HCEC 1CT (cell line): ENCODE results near the gene FADS2.

Source experiments
- DNase-seq: peaks from one replicate; pipeline ENCODE4 v3.0.0-alpha.2; 2017

Gene FADS2

DNA sequence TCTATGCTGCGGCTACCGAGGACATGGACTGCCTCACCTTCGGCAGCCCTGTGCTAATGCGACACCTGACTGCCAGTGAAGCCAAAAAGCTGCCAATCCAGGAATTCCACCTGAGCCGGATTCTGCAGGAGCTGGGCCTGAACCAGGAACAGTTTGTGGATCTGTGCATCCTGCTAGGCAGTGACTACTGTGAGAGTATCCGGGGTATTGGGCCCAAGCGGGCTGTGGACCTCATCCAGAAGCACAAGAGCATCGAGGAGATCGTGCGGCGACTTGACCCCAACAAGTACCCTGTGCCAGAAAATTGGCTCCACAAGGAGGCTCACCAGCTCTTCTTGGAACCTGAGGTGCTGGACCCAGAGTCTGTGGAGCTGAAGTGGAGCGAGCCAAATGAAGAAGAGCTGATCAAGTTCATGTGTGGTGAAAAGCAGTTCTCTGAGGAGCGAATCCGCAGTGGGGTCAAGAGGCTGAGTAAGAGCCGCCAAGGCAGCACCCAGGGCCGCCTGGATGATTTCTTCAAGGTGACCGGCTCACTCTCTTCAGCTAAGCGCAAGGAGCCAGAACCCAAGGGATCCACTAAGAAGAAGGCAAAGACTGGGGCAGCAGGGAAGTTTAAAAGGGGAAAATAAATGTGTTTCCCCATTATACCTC, 32.1 kb upstream of the FADS2 start:
- no peak for DNase-seq

DNA sequence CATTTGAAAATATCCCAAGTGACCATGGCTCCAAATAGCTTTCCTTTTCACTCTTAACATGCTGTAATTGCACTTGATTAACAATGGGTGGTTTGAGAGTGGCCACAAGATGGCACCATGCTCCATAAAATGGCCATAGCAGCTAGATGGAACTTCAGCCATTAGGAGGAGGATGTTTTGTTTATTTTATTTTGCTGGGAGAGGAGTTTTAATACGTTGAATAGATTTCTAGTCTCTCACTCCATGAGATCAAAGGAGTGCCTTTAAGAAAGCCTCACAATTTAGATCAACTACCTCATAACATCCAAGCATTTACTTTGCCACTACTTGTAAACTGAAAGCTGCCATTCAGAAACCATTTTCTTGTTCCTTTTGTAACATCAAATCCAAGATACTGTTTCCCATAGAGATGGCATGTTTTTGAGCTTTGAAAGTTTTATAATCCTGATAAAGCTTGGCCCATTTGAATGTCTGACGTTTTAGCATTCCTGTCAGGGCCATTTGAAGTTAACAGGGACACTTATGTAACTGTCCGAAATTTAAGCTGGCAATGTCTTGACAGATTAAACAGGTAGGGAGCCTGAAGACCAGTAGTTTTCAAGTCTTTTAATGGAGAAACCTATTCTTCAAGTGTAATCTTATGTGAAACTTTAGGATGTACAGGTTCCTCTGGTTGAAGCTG, 30.7 kb upstream of the FADS2 start:
- DNase-seq: peak; percentile 76

DNA sequence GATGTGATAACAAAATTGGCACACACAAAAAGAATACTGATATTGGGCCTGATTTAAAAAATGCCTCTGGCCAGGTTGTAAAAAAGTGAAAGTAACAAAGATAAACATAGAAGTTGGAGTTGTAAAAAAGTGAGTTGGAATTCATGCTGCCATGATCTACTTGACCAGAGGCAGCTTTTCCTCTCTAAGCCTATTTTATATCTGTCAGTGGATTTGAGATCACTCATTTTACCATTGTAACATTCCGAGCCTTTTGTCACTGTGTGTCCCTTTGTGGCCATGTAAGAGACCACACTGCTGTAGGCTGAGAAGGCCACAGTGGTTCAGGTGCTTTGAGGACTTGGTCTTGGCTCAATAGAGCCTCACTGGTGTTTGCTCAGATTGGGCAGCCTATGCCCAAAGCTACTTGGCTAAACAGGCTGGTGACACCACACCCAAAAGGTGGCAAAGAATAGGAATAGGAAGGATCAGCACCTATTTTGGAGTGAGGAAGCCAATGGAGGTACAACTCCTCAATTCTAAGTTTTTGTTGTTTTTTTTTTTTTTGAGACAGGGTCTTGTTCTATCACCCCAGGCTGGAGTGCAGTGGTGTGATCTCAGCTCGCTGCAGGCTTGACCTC, 28.3 kb upstream of the FADS2 start:
- DNase-seq: no peak

DNA sequence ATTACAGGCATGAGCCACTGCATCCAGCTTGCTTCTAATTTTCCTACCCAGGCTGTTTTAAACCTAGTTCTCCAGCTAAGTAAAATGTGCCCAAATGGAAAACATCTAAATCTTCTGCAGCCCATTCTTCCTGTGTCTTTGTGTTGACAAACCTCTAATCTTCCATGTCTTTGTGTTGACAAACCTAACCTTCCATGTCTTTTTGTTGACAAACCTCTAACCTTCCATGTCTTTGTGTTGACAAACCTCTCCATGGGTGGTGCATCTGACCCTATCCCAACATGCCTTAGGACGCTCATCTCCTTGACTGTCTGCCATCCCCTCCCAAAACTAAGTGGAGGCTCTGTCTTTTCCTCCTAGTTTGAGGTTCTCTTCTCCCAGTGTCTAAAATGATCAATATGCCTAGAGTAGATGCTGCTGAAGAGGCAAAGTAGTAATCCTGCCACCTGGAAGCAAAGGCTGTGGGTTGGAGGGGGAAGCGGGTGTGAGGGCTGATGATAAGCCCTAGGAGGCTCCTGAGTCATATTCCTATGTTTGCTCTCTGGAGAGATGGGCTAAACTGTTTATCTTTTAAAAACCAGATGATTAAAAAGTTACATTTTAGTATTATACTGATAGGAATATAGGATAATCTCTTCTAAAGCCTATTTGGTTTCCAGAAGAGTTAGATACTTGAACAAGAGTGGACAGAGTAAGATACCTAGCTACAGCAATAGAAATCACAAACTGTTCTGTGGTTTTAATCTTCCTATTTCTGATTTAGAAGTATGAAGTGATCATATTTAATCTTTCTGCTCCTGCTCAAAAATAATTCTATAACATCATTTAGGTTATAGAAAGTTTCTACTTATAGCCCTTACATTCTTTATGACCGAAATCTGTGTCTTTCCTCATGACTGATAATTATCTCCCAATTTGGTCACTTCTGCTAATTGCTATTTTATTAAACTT, 27.5 kb upstream of the FADS2 start:
- peak; percentile 18 for DNase-seq

DNA sequence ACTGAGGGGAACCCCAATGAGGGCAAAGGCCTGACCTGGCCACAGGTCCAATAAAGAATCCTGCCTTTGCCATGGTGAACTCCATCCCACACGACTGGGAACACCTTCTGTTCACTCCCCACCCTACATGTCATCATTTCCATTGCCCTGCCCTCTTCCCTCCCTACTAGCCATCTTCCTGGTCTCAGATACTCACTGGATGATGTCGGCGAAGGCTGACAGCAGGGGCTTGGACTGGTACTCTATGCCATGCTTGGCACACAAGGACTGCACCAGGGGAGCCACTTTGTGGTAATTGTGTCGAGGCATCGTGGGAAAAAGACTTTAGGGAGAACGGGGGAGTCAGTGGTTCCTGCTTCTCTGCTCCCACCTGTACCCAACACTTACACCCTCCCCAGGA, 25.5 kb upstream of the FADS2 start:
- no peak for DNase-seq

DNA sequence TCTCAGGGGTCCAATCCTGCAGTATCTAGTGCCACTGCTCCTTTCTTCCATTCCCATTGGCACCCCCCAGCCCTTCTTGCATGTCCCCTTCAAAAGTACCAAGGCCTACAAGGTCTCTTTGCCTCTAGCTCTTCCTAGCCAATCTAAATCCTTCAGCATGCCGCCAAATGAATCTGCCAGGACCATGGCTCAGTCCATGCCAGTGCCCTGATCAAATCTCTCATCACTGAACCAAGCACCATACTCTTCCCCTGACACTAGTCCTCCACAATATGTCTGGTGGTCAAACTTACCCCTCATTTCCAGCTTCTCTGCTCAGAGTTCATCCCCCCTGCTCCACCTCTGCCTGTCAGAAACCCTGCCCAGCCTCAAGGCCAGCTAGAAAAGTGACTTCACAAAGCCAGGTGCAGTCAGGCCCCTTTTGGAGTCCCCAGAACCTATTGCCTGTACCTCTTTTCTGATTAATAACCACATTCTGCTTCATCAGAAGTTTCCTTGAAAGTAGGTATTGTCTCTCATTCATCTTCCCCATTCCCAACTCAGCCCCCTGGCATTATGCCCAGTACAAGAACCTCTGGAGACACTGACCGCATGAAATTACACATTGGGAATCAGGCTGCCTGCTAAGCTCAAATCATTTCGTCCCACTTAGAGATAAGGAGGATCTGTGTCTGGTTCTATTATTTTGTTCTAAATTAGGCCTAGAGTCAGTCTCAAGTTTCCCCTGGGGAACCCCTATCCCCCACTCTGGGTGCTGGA, 24.0 kb upstream of the FADS2 start:
- DNase-seq: no peak

DNA sequence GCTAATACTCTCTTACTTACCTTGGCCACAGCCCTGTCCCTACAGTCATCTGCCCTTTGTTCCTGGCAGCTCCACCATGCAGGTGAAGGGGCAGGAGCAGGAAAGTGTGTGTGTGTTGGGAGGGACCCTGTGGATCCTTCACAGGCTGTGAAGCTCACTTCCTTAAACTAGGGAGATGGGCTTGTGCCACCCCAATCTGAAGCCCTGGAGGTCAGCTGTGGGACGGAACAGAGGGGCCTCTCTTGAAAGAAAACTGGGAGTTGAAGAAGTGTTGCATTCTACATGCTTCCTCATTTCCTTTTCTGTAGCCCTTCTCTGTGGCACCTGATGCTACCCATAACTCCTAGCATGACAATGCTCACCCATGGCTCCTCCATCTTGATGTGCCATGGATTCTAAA, 23.0 kb upstream of the FADS2 start:
- no peak for DNase-seq

DNA sequence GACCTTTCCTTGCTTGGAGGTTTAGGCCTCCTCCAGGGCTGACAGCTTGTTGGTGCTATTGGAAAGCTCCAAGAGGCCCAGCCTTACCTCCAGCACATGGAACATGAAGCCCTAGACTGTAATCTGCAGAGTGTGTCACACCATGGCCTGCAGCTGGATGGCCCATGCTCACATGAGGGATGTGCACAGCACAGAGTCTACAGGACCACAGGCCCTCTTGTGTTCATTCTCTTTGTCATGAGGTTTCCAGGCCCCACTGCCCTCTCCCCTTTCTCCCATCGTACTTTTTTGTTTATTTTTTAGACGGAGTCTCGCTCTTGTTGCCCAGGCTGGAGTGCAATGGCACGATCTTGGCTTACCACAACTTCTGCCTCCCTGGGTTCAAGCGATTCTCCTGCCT, 21.3 kb upstream of the FADS2 start:
- no peak for DNase-seq

DNA sequence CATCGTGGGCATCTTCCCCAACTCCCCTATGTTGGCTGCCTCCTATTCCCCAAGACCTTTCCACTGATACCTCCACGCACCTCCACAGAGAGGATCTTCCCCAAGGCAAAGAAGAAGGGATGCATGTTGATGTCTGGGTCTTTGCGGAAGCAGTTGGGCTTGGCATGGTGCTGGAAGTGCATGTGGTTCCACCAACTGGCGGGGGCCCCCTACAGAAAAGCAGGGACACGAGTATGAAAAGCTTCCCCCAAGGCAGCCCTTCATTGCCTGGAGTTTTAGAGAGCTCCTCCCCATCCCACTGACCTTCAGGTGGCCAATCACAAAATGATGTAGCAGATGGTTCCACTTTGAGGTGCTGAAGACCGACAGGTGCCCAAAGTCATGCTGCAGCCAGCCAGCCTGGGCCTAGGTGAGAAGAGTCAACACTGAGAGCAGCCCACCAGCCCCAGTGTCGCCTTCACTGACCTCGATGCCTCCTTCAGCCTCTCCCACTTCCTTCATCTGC, 17.4 kb upstream of the FADS2 start:
- no peak for DNase-seq

DNA sequence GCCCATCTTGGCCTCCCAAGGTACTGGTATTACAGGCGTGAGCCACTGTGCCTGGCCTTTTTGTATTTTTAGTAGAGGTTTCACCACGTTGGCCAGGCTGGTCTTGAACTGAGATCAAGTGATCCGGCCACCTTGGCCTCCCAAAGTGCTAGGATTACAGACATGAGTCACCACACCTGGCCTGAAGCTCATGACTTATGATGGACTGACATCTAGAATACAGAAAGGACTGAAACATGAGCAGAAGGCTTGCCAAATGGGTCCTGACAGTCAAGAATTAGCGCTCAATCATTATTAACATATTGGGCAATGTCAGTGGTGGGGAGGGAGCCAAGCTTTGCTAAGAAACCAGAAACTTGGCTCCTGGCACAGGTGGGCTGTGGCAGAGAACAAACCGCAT, 16.3 kb upstream of the FADS2 start:
- DNase-seq: no peak

DNA sequence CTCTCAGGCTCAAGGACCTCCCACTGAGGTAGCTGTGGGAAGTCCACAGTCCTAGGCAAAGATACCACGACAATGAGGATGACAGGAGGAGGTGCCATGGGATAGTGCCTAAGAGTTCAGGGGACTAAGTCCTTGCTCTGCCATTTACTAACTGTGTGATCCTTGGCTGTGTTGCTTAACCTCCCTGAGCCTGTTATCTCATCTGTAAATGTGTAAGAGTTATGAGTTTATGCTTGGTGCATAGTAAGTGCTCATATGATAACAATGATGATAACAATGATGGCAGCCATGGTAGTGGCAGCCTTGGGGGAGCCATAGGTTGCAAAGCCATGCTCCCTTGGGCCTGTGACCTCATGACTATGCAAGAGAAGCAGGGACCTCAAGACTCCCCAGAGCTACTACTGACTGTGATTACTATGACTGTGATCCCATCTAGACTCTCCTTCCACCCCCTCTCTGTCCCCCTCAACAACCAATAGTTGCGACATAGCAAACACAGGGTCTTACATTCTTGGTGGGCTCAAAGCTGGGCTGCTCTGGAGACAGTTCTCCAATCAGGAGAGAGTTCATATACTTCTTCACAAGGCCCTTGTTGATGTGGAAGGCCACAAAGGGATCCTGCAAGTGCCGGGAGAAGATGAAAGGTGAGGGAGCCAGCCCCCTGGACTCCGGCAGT, 15.2 kb upstream of the FADS2 start:
- no peak for DNase-seq

DNA sequence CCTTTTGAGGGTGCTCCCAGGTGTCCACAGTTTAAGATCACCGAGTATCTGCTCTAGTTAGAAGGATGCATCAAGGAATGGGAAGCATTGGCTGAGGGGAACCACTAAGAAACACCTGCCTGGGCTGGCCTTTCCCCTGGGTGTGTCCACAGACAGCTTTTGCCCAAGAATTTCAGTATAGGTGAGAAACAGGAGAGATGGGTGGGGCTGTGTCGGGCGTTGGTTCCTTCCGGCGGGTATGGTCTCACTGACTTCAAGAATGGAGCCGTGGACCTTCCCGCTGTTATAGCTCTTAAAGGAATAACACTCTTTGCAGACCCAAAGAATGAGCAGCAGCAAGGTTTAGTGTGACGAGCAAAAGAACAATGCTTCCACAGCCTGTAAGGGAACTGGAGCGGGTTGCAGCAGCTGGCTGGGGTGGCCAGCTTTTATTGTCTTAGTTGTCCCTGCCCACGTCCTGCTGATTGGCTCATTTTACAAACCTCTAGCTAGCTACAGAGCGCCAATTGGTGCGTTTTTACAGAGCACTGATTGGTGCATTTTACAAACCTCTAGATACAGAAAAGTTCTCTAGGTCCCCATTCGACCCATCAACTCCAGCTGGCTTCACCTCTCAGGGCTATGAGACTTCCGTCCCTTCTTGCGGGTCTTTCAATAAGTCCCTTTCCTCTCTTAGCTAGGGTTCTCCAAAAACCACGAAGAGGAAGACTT, 13.7 kb upstream of the FADS2 start:
- no peak for DNase-seq

DNA sequence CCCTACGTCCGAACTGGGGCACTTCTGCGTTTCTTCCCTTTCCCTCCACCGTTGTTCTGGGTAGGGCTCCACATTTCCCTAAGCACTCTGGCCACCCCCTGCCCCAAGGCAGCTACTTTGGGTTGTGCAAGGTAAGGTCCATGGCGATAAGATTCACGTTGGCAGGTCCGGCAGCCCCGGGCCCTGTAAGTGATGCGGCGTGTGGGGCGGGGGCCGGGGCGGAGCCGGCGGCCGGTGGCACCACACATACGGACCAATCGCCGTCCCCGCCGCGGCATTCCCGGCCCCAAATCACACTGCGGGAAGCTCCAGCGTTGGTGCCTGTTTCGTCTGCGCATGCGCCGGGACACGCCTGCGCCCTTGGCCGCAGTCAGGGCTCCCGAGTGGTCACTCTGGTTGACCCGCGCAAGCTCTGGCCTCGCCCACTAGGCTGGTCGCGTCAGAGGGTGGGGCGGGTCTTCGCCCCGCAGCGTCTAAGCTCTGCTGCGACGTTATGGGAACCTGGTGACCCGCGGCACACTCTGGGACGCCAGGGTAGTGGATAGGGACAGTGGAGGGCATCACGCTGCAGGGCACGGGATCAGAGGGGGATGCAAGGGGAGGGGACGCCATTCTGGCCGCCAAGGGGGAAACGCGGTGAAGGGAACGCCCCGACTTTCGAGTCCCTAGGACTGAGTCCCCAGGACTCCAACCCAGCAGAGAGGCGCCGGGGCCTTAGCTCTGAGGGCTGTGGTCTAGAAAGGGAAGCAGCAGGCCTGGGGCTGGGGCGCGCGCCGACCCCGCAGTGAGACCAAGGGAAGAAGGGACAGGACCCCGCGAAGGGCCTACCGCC, 12.9 kb upstream of the FADS2 start:
- DNase-seq: peak; percentile 98

DNA sequence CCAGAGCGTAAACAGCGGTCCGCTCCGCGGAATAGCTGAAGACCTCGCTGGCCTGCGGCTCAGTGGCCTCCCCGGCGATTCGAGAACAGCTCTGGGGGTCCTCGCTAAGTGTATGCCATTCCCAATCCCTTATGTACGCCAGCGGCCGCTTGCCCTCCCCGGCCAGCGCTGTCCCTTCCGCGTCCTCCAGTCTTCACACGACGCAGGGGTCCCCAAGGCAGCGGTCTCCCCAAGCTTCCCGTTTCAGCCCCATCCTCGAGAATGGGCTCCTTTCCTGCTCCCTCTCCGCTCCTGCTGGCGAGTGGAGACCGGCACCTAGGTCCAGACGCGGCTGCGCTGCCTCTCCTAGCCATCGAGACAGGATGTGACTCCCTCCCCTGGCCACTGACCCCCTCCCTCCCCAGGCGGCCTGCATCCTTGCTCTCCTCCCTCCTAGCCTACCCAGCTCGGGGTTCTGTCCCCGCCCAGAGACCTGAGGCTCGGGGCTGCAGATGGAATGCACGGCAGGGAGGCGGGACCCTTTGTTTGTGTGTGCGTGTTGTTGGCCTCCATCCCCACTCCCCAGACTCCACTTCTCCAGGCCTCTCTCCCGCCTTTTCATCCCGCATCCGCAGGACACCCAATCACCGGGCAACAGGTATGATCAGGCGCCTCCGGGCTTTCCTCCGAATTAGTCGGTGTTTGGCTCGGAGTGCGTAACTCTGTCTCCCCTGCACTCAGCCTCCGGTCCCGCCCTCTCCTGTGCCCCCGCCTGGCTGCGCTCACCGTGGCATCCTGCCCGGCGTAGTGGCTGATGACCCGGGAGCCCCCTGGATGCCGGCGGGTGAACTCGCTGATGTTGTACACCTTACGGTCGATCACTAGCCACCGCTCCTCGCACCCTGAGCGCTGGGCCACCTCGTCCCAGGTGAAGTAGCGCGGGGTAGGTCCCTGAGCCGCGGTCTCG, 12.0 kb upstream of the FADS2 start:
- peak; percentile 71 for DNase-seq

DNA sequence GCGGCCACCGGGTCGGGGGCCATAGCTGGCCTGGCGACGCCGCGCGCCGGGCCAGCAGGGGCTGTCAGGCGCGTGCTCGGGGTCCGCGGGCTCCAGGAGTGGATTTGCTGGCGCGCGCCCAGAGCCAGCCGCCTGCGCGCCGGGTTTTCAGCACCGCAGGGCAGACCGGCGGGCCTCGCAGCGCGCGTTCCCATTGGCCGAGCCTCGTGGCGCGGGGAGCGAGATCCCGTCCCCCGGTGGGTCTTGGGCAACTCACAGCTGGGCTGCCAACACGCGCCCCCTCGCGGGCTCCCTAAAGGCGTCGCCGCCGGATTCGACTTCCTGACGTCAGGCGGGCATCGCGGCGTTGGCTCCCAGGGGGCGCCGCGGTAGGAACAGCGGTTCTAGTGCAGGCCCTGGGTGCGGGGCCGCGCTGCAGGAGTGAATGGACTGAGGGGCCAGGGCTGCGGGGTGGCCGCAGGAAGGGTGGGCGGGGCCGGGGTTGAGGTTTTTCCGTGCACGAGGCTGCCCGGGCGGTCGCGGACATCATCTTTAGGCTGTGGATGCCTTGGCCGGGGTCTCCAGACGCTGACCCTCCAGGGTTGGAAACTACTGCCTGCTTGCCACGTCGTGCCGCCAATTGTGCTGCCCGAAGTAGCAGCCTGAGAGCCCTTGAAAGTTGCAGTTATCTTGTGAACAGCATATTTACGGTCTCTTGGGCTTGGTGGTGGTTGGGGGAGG, 11.2 kb upstream of the FADS2 start, which contains the start of gene FADS1:
TSS of gene FADS1 (minus strand) at position 268 of the 720 bp plus-strand sequence. CDS start at position 194, 74 bp downstream.
- peak; percentile 97 for DNase-seq

DNA sequence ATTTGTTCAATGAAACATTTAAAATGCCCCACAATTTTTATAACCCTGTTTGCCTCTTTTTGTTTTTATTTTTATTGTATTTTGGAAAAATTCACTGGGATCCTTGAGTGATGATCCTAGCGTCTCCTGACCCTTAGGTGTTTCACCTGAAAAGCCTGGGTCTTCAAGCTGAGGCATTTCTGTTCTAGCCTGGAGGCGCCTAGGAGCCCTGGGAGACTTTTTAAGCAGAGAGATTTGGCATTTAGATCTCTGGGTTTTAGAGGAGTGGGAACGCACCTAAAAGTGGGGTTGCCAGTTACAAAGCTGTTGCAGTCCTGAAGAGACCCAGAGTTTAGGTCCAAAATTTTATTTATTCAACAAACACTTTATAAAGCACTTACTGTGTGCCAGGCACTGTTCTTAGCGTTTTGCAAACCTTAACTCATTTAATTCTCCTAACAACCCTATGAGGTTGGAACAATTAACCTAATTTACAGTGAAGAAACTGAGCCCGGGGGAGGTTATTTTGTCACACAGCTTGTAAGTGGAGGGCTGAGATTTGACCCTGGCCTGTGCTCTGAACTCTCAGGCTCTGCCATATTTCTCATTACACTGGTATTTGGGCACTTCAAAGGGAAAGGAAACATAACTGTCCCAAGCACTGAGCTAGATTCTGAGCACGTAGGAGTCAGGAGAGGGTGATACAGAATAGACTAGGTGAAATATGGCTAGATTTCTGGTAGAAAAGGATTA, 10.5 kb upstream of the FADS2 start:
- DNase-seq: no peak

DNA sequence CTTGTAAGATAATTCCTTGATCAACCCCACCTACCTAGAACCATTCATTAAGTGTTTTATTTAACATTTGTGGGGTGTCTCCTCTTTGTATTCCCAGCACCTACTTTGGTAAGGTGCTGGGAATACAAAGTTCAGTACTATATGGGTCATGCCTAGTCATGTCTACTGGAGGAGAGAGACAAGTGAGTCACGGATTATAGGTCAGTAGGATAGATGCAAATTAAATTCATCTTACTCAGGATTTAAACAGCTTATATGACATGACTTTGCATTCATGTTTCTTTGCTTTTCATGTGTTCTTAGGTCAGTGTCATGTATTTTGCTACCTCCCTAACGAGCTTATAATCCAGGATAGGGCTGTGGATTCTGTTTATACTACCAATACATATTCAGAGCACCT, 7.9 kb upstream of the FADS2 start:
- DNase-seq: peak; percentile 85
